Urinary bladder (tissue), 4 donors: ENCODE measurements around the gene SIGLEC11. TPM values are rescaled to one million over a fixed set of nuclear protein-coding genes. Genes with fewer than 3 reads are reported as not detected.
"Not testable (repeated sequence)": the region's sequence is repeated elsewhere in the genome, so short reads cannot be mapped to it uniquely, and the experiment has no call there.

Experiments
- DNase-seq: peaks from one replicate; pipeline ENCODE4 v3.0.0-alpha.2; 2015; ENCODE audit errors: extremely low spot score
- H3K27ac ChIP-seq: one replicate; pipeline ENCODE4 v1.5.1; 2013; ENCODE audit warnings: low read depth, mild to moderate bottlenecking, moderate library complexity
- H3K36me3 ChIP-seq: one replicate; pipeline ENCODE4 v1.6.1; 2013; ENCODE audit warnings: mild to moderate bottlenecking, moderate library complexity; ENCODE audit not compliant: insufficient read depth
- H3K4me1 ChIP-seq: one replicate; pipeline ENCODE4 v1.6.1; 2013; ENCODE audit warnings: mild to moderate bottlenecking, moderate library complexity; ENCODE audit not compliant: insufficient read depth
- H3K4me3 ChIP-seq: one replicate; pipeline ENCODE4 v1.5.1; 2013; ENCODE audit warnings: low read depth, low read length
- WGBS: extraction: QIAGEN DNeasy Blood & Tissue Kit; methylation state at CpG from one replicate; pipeline ENCODE4 v1.1.7; 2013; 5-methylcytosine and 5-hydroxymethylcytosine counted together
- polyA plus RNA-seq: library from polyadenylated mRNA; stranded (reverse); fragments of 200-250 nt; gene quantifications from one replicate; pipeline ENCODE4 v1.2.3, GENCODE V29; 2013
- total RNA-seq: library from RNA; depleted of rRNA; stranded (reverse); fragments of >200 nt; gene quantifications from one replicate; pipeline ENCODE4 v1.2.3, GENCODE V29; 2014
- donor health status: healthy with polysubstance abuse.
- donor health status: healthy.

The SIGLEC11 gene
- total and polyA plus RNA-seq, 2 donors: 0.56 to 1.7 TPM

GRCh38 chr19:49972841-49973240 lies 11.9 kb upstream of the SIGLEC11 start:
- Histone ChIP-seq H3K4me1 (no peaks in the 10 kb centered on the region), H3K4me3 (no peak overlapping the region), H3K36me3 (no peaks in the 10 kb centered on the region), H3K27ac (no peak overlapping the region)
- WGBS: 91% methylated on average over 6 of the region's 6 CpGs
- DNase-seq: no peak

DNA sequence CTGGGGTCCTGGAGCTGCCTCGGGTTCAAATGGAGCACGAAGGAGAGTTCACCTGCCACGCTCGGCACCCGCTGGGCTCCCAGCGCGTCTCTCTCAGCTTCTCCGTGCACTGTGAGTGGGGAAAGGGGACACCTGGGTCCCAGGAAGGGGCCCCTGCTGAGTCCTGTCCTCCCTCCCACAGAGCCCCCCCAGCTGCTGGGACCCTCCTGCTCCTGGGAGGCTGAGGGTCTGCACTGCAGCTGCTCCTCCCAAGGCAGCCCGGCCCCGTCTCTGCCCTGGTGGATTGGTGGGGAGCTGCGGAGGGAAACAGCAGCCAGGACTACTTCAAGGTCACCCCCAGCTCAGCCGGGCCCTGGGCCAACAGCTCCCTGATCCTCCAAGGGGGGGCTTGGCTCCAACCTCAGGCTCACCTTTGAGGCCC lies 11.0 kb upstream of the SIGLEC11 start:
- DNase-seq: no peak
- no peak overlapping the region for H3K27ac ChIP-seq
- 57% methylated on average over 12 of the region's 12 CpGs for WGBS

GRCh38 chr19:49969355-49969754 lies 8.4 kb upstream of the SIGLEC11 start:
- H3K4me3 ChIP-seq, DNase-seq, H3K4me1 ChIP-seq, H3K36me3 ChIP-seq, H3K27ac ChIP-seq: not testable (repeated sequence)
- 17% methylated on average over 4 of the region's 9 CpGs for WGBS

More for the DNA sequence above, 11.0 kb upstream of the SIGLEC11 start:
- H3K4me1 ChIP-seq: no peaks in the 10 kb centered on the region
- H3K36me3 ChIP-seq: no peaks in the 10 kb centered on the region
- no peak overlapping the region for H3K4me3 ChIP-seq

GRCh38 chr19:49968279-49968922 lies 7.4 kb upstream of the SIGLEC11 start:
- 76% methylated on average over 5 of the region's 5 CpGs for WGBS
- H3K36me3 ChIP-seq: no peaks in the 10 kb centered on the region
- H3K4me1 ChIP-seq: no peaks in the 10 kb centered on the region
- no peak overlapping the region for H3K4me3 ChIP-seq
- no peak for DNase-seq
- H3K27ac ChIP-seq: no peak overlapping the region

DNA sequence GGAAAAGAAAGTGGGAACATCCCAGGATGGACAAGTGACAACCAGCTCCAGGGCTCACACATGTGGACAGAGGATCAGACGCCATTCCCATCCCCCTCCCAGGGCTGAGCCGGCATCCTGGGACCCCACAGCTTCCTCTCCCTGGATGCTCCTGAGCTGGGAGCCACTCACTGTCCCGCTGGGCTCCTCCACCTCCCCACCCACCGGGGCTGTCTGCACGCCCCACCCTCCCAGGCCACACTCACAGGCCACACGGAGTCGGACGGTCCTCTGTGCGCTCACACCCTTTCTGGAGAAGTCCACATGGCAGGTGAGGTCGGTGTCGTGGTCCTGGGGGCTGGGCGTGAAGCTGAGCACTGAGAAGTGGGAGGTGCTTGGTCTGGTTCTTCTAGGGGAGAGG lies 1.1 kb downstream of the SIGLEC11 start:
- H3K4me3 ChIP-seq, DNase-seq, H3K27ac ChIP-seq, H3K4me1 ChIP-seq, H3K36me3 ChIP-seq: not testable (repeated sequence)
- 9% methylated on average over 2 of the region's 12 CpGs for WGBS

GRCh38 chr19:49958596-49958995 lies 2.4 kb downstream of the SIGLEC11 start:
- not testable (repeated sequence) for H3K4me3 ChIP-seq, DNase-seq, H3K27ac ChIP-seq, H3K4me1 ChIP-seq, H3K36me3 ChIP-seq
- WGBS: 47% methylated on average over 13 of the region's 13 CpGs

DNA sequence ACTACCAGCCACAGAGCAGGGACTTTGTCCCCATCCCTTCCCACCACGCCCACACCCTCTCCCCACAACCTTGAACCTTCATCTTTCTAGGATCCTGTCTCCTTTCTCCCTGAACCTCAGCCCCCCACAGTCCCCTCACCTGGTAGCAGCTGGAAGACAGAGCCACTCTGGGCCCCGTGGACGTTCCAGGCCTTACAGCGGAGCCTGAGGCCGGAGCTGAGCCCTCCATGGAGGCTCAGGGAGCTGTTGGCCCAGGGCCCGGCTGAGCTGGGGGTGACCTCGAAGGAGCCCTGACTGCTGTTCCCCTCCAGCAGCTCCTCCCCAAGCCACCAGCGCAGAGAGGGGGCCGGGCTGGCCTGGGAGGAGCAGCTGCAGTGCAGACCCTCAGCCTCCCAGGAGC lies 2.8 kb downstream of the SIGLEC11 start:
- 38% methylated on average over 9 of the region's 9 CpGs for WGBS
- H3K4me3 ChIP-seq, H3K36me3 ChIP-seq, DNase-seq, H3K27ac ChIP-seq, H3K4me1 ChIP-seq: not testable (repeated sequence)

GRCh38 chr19:49957262-49957915 lies 3.6 kb downstream of the SIGLEC11 start:
- Histone ChIP-seq H3K27ac (no peak overlapping the region), H3K4me3 (no peak overlapping the region)

GRCh38 chr19:49956115-49956495 lies 4.9 kb downstream of the SIGLEC11 start:
- Histone ChIP-seq H3K4me1 (no peaks in the 10 kb centered on the region), H3K4me3 (no peak overlapping the region), H3K27ac (no peak overlapping the region), H3K36me3 (no peaks in the 10 kb centered on the region)
- DNase-seq: no peak
- 49% methylated on average over 9 of the region's 9 CpGs for WGBS

More at GRCh38 chr19:49957262-49957915, 3.6 kb downstream of the SIGLEC11 start:
- 67% methylated on average over 10 of the region's 10 CpGs for WGBS
- no peak for DNase-seq
- H3K4me1 ChIP-seq: no peaks in the 10 kb centered on the region
- no peaks in the 10 kb centered on the region for H3K36me3 ChIP-seq

GRCh38 chr19:49954933-49955332 lies 6.0 kb downstream of the SIGLEC11 start:
- 67% methylated on average over 11 of the region's 11 CpGs for WGBS
- no peak overlapping the region for H3K27ac ChIP-seq
- no peaks in the 10 kb centered on the region for H3K4me1 ChIP-seq
- no peak overlapping the region for H3K4me3 ChIP-seq
- no peak for DNase-seq
- H3K36me3 ChIP-seq: no peaks in the 10 kb centered on the region

DNA sequence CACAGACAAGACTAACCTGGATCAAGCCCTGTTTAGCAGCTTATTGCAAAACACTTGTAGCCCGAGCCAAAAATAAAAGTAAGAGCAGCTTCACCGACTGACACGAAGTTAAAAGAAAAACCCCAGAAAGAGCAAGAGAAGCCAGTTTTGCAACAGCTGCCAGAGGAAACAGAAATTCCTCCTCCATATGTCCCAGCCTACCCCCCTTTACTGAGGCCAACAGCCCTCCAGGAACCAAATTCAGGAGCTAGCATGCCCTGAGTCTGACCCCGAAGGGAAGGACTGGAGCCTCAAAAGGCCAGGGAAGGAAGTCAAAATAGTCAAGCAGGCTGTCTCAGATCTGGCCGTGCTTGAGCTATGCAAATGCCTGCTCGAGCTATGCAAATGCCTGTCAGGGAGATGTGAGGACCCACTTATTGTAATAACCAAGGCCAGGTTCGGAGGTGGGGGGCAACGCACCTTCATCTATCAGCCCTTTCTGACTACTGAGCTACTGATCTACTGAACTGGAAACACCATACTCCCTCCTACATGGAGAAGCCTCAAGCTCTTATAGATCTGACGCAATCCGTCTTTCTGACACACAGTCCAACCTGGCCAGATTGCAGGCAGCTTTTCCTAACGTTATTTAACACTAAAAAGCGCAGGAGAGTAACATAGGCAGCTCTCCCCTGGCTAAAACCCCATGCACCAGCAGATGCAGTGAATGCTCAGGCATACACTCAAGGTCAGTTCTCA lies 6.7 kb downstream of the SIGLEC11 start:
- DNase-seq: no peak
- H3K27ac ChIP-seq: no peak overlapping the region
- no peak overlapping the region for H3K4me3 ChIP-seq
- no peaks in the 10 kb centered on the region for H3K36me3 ChIP-seq
- H3K4me1 ChIP-seq: no peaks in the 10 kb centered on the region
- WGBS: 25% methylated on average over 12 of the region's 12 CpGs

DNA sequence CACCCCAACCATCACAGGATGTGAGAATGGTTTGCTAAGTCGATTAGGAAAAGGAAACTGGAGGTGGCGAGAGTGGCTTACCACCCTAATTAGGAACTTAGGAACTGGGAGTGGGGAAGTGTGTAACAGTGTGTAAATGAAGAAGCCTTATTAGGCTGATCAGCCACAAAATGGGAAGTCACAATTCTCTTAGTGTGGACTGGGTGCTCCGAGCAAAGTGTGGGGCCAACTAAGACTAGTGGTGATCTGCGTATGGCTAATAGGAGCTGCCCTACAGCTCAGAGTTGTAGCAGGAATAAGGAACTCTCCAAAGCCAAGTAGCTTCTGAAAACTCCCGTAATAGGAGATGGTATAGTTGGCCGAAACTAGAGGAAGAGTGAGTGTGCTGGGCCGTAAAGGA lies 7.6 kb downstream of the SIGLEC11 start:
- no peak for DNase-seq
- no peak overlapping the region for H3K4me3 ChIP-seq
- no peaks in the 10 kb centered on the region for H3K4me1 ChIP-seq
- 61% methylated on average over 7 of the region's 7 CpGs for WGBS
- no peak overlapping the region for H3K27ac ChIP-seq
- no peaks in the 10 kb centered on the region for H3K36me3 ChIP-seq

- H3K4me3 ChIP-seq: no peak overlapping the region
- H3K27ac ChIP-seq: no peak overlapping the region
- no peaks in the 10 kb centered on the region for H3K36me3 ChIP-seq
- H3K4me1 ChIP-seq: no peaks in the 10 kb centered on the region
- DNase-seq: no peak
- WGBS: 56% methylated on average over 13 of the region's 13 CpGs
These were observed 8.1 kb downstream of the SIGLEC11 start for GRCh38 chr19:49952906-49953305.

DNA sequence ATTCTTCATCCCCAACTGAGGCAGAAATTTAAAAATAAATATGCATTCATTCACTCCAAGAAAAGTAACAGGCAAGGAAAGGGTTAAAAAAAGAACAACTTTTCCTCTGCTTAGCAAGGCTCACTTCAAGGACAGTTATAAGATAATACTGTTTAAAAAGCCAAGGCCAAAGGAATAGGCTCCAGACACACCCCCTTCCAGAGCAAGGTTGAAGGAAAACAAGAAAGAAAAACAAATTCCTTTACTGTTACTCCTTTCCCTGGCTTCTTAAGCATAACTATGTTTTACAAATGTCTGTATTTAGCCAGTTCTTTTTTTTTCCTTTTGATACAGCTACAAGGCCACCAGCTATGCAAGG lies 8.5 kb downstream of the SIGLEC11 start:
- Histone ChIP-seq H3K4me3 (no peak overlapping the region), H3K36me3 (no peaks in the 10 kb centered on the region), H3K27ac (no peak overlapping the region), H3K4me1 (no peaks in the 10 kb centered on the region)
- no peak for DNase-seq
